SU-DHL-6 (cell line): ENCODE results near the gene WDR83.

Experiments used
- H2AFZ ChIP-seq: fragments of 200-600 bp; sonication (generic); 2 replicates; pipeline ENCODE4 v1.6.1; 2014; ENCODE audit warnings: low read depth, mild to moderate bottlenecking, moderate library complexity, mixed read lengths, antibody characterized with exemption, low read length; ENCODE audit not compliant: severe bottlenecking
- H3F3A ChIP-seq: fragments of 200-600 bp; shearing (Covaris generic); 2 replicates; pipeline ENCODE4 v1.6.0; 2016; ENCODE audit warnings: antibody characterized with exemption, mild to moderate bottlenecking; ENCODE audit not compliant: insufficient read depth
- H3K27ac ChIP-seq: fragments of 200-600 bp; sonication (generic); 2 replicates; pipeline ENCODE4 v1.5.1; 2016; ENCODE audit warnings: low read depth, mild to moderate bottlenecking, low read length, moderate library complexity, mixed read lengths
- H3K27me3 ChIP-seq: fragments of 200-600 bp; sonication (generic), shearing (Covaris generic); 2 replicates; pipeline ENCODE4 v1.6.0; 2014; ENCODE audit warnings: mild to moderate bottlenecking, low read length
- H3K36me3 ChIP-seq: fragments of 200-600 bp; sonication (generic); 2 replicates; pipeline ENCODE4 v1.6.1; 2014; ENCODE audit warnings: mild to moderate bottlenecking, low read length, mixed read lengths
- H3K4me2 ChIP-seq: fragments of 300-600, 200-600 bp; shearing (Covaris generic), sonication (generic); 2 replicates; pipeline ENCODE4 v1.6.0; 2014; ENCODE audit warnings: low read length, low read depth, mild to moderate bottlenecking; ENCODE audit not compliant: poor library complexity, severe bottlenecking
- H3K4me3 ChIP-seq: fragments of 200-600 bp; sonication (generic); 2 replicates; pipeline ENCODE4 v1.5.1; 2014; ENCODE audit warnings: antibody characterized with exemption, low read length, mild to moderate bottlenecking, mixed read lengths; ENCODE audit not compliant: insufficient read depth, poor library complexity, severe bottlenecking
- H3K79me2 ChIP-seq: fragments of 200-600 bp; sonication (generic); 2 replicates; pipeline ENCODE4 v1.6.1; 2014; ENCODE audit warnings: mild to moderate bottlenecking, low read length, moderate library complexity; ENCODE audit not compliant: insufficient read depth
- H3K9ac ChIP-seq: fragments of 200-600 bp; sonication (generic); 2 replicates; pipeline ENCODE4 v1.7.0; 2014; ENCODE audit warnings: mild to moderate bottlenecking, low read length
- H3K9me2 ChIP-seq: fragments of 200-600 bp; sonication (generic); replicated peaks from 2 replicates; pipeline ENCODE4 v1.6.1; 2014; ENCODE audit warnings: low read length; ENCODE audit not compliant: insufficient read depth
- H3K9me3 ChIP-seq: fragments of 200-600 bp; sonication (generic); 2 replicates; pipeline ENCODE4 v1.6.1; 2014; ENCODE audit warnings: low read length, mixed read lengths; ENCODE audit not compliant: insufficient read depth
- H4K20me1 ChIP-seq: fragments of 200-600 bp; sonication (generic); 2 replicates; pipeline ENCODE4 v1.6.1; 2014; ENCODE audit warnings: low read depth, mild to moderate bottlenecking, antibody characterized with exemption, low read length, moderate library complexity, mixed read lengths
- CTCF ChIP-seq: fragments of 200-600 bp; sonication (generic); IDR thresholded peaks from one replicate; pipeline ENCODE4 v1.5.1; 2017; ENCODE audit warnings: antibody characterized with exemption, mild to moderate bottlenecking, low read length, moderate library complexity; ENCODE audit not compliant: insufficient read depth, poor library complexity, severe bottlenecking
- EZH2phosphoT487 ChIP-seq: fragments of 200-600 bp; sonication (generic), shearing (Covaris generic); conservative IDR thresholded peaks from 2 replicates; pipeline ENCODE4 v1.6.1; 2018; ENCODE audit warnings: mild to moderate bottlenecking, antibody characterized with exemption, low read length, moderate library complexity, mixed read lengths

WDR83 gene

GRCh38 chr19:12715929-12716328 lies 49.3 kb downstream of the WDR83 start:
- H2AFZ ChIP-seq, result no peak overlapping the region
- H3K27ac ChIP-seq, result no peak overlapping the region
- H4K20me1 ChIP-seq, result peaks cover 7% of the 10 kb centered on the region; the same call in 1 of the 2 replicates
- H3K9me3 ChIP-seq, result no peaks in the 10 kb centered on the region
- TF ChIP-seq CTCF (no peak), EZH2phosphoT487 (no peak)
- no peaks in the 10 kb centered on the region for H3F3A ChIP-seq
- no peak overlapping the region for H3K4me3 ChIP-seq
- no peaks in the 10 kb centered on the region for H3K27me3 ChIP-seq
- peaks cover 4% of the 10 kb centered on the region; the same call in 1 of the 2 replicates for H3K36me3 ChIP-seq
- no peak overlapping the region for H3K9ac ChIP-seq
- H3K4me2 ChIP-seq, result no peak overlapping the region
- H3K79me2 ChIP-seq, result peaks cover 42% of the 10 kb centered on the region
- H3K9me2 ChIP-seq, result no peaks in the 10 kb centered on the region

GRCh38 chr19:12720296-12720695 lies 53.7 kb downstream of the WDR83 start:
- Histone ChIP-seq H3K27me3 (no peaks in the 10 kb centered on the region), H3K9me2 (no peaks in the 10 kb centered on the region), H3K36me3 (peaks cover 4% of the 10 kb centered on the region; the same call in 1 of the 2 replicates), H3K4me3 (peak overlapping the region; percentile 79), H3F3A (no peaks in the 10 kb centered on the region; the same call in 1 of the 2 replicates), H3K9ac (peak overlapping the region; percentile 87), H3K79me2 (peaks cover 70% of the 10 kb centered on the region), H3K9me3 (no peaks in the 10 kb centered on the region), H4K20me1 (peaks cover 7% of the 10 kb centered on the region; the same call in 1 of the 2 replicates), H2AFZ (no peak overlapping the region), H3K27ac (no peak overlapping the region), H3K4me2 (peak overlapping the region; percentile 87)
- TF ChIP-seq EZH2phosphoT487 (no peak), CTCF (no peak)

GRCh38 chr19:12720851-12721655 lies 54.4 kb downstream of the WDR83 start:
- H3K27me3 ChIP-seq, result no peaks in the 10 kb centered on the region
- no peak overlapping the region for H2AFZ ChIP-seq
- H3K4me3 ChIP-seq, result peak overlapping the region; percentile 79
- H3F3A ChIP-seq, result no peaks in the 10 kb centered on the region; the same call in 1 of the 2 replicates
- H3K9ac ChIP-seq, result peak overlapping the region; percentile 87
- H3K9me3 ChIP-seq, result no peaks in the 10 kb centered on the region
- H3K4me2 ChIP-seq, result peak overlapping the region; percentile 87
- H3K36me3 ChIP-seq, result peaks cover 4% of the 10 kb centered on the region; the same call in 1 of the 2 replicates
- peak overlapping the region; percentile 74 for H3K27ac ChIP-seq
- H3K9me2 ChIP-seq, result no peaks in the 10 kb centered on the region
- H3K79me2 ChIP-seq, result peaks cover 65% of the 10 kb centered on the region
- TF ChIP-seq EZH2phosphoT487 (no peak), CTCF (no peak)
- peaks cover 7% of the 10 kb centered on the region; the same call in 1 of the 2 replicates for H4K20me1 ChIP-seq
